ENCODE data around the gene LHFPL3. TPM values are rescaled to one million over a fixed set of nuclear protein-coding genes. Genes with fewer than 3 reads are reported as not detected.

LHFPL3 gene
- polyA plus RNA-seq, 1 donor from 2014 or later: 5.6 TPM

- no peak overlapping the region for H3K27ac ChIP-seq (ENCODE audit: low read length)
- H3K27me3 ChIP-seq (ENCODE audit: insufficient read depth, low read depth, low read length): no peaks in the 10 kb centered on the region
- no peaks in the 10 kb centered on the region for H4K20me1 ChIP-seq (ENCODE audit: insufficient read depth)
- no peak overlapping the region for H2AFZ ChIP-seq (ENCODE audit: low read depth, low read length)
- TF ChIP-seq TAF1 (IDR thresholded peaks at IDR 0.05; ENCODE audit: low read depth) (no peak), MXI1 (conservative IDR thresholded peaks at IDR 0.05; ENCODE audit: poor library complexity, severe bottlenecking) (no peak)
- no peaks in the 10 kb centered on the region for H3K9me2 ChIP-seq (ENCODE audit: insufficient read depth, low read length)
- H3K9me3 ChIP-seq (ENCODE audit: low read length): no peaks in the 10 kb centered on the region
- no peaks in the 10 kb centered on the region for H3K79me2 ChIP-seq (replicated peaks; ENCODE audit: insufficient read depth, low read length)
- no peaks in the 10 kb centered on the region for H3F3A ChIP-seq (ENCODE audit: insufficient read depth, low read length, poor library complexity, severe bottlenecking)
- no peak overlapping the region for H3K9ac ChIP-seq (ENCODE audit: low read length)
- H3K4me2 ChIP-seq (ENCODE audit: low read length): no peak overlapping the region
- no peak overlapping the region for H3K4me3 ChIP-seq (ENCODE audit: low read length)
- no peaks in the 10 kb centered on the region for H3K36me3 ChIP-seq (ENCODE audit: insufficient read depth, low read length)
These were observed 462.0 kb downstream of the LHFPL3 start for GRCh38 chr7:104790440-104790839.

GRCh38 chr7:104791080-104791479 is 462.7 kb downstream of the LHFPL3 start:
- Histone ChIP-seq H3F3A (ENCODE audit: insufficient read depth, low read length, poor library complexity, severe bottlenecking) (no peaks in the 10 kb centered on the region), H3K9me2 (ENCODE audit: insufficient read depth, low read length) (no peaks in the 10 kb centered on the region), H2AFZ (ENCODE audit: low read depth, low read length) (no peak overlapping the region), H3K27ac (ENCODE audit: low read length) (no peak overlapping the region), H3K27me3 (ENCODE audit: insufficient read depth, low read depth, low read length) (no peaks in the 10 kb centered on the region), H3K4me3 (ENCODE audit: low read length) (no peak overlapping the region), H3K79me2 (replicated peaks; ENCODE audit: insufficient read depth, low read length) (no peaks in the 10 kb centered on the region), H3K9me3 (ENCODE audit: low read length) (no peaks in the 10 kb centered on the region), H3K9ac (ENCODE audit: low read length) (no peak overlapping the region), H4K20me1 (ENCODE audit: insufficient read depth) (no peaks in the 10 kb centered on the region), H3K36me3 (ENCODE audit: insufficient read depth, low read length) (no peaks in the 10 kb centered on the region), H3K4me2 (ENCODE audit: low read length) (no peak overlapping the region)
- no peak for TF ChIP-seq POLR2AphosphoS5 (IDR thresholded peaks at IDR 0.05)
- no peak for TF ChIP-seq EZH2 (IDR thresholded peaks at IDR 0.05; ENCODE audit: borderline replicate concordance, insufficient read depth, low read length, poor library complexity, severe bottlenecking)
- TF ChIP-seq EP300 (conservative IDR thresholded peaks at IDR 0.05; ENCODE audit: poor library complexity, severe bottlenecking): no peak

GRCh38 chr7:104793066-104793465 is 464.7 kb downstream of the LHFPL3 start:
- Histone ChIP-seq H3K4me2 (ENCODE audit: low read length) (no peak overlapping the region), H3K27ac (ENCODE audit: low read length) (no peak overlapping the region), H3F3A (ENCODE audit: insufficient read depth, low read length, poor library complexity, severe bottlenecking) (no peaks in the 10 kb centered on the region), H3K27me3 (ENCODE audit: insufficient read depth, low read depth, low read length) (no peaks in the 10 kb centered on the region), H4K20me1 (ENCODE audit: insufficient read depth) (no peaks in the 10 kb centered on the region), H3K4me3 (ENCODE audit: low read length) (no peak overlapping the region), H3K36me3 (ENCODE audit: insufficient read depth, low read length) (no peaks in the 10 kb centered on the region), H2AFZ (ENCODE audit: low read depth, low read length) (no peak overlapping the region), H3K9me2 (ENCODE audit: insufficient read depth, low read length) (no peaks in the 10 kb centered on the region), H3K9ac (ENCODE audit: low read length) (no peak overlapping the region), H3K9me3 (ENCODE audit: low read length) (no peaks in the 10 kb centered on the region), H3K79me2 (replicated peaks; ENCODE audit: insufficient read depth, low read length) (no peaks in the 10 kb centered on the region)
- TF ChIP-seq POLR2AphosphoS5 (IDR thresholded peaks at IDR 0.05) (no peak), REST (IDR thresholded peaks at IDR 0.05; ENCODE audit: borderline replicate concordance) (no peak), CTCF (IDR thresholded peaks at IDR 0.05; ENCODE audit: poor library complexity, severe bottlenecking) (no peak), SMC3 (conservative IDR thresholded peaks at IDR 0.05; ENCODE audit: poor library complexity) (no peak), EZH2 (IDR thresholded peaks at IDR 0.05; ENCODE audit: borderline replicate concordance, insufficient read depth, low read length, poor library complexity, severe bottlenecking) (no peak), MXI1 (conservative IDR thresholded peaks at IDR 0.05; ENCODE audit: poor library complexity, severe bottlenecking) (no peak), RAD21 (conservative IDR thresholded peaks at IDR 0.05) (no peak), TAF1 (IDR thresholded peaks at IDR 0.05; ENCODE audit: low read depth) (no peak), EP300 (conservative IDR thresholded peaks at IDR 0.05; ENCODE audit: poor library complexity, severe bottlenecking) (no peak)
